ENCODE measurements around the gene SH2D2A. TPM values are rescaled to one million over a fixed set of nuclear protein-coding genes. Genes with fewer than 3 reads are reported as not detected.

SH2D2A gene
- total RNA-seq, 2 donors from 2014 or later, result 2.4 to 7.7 TPM

- 93 to 100% methylated on average over 1 of the region's 1 CpG for WGBS, 2 experiments (ENCODE audit: insufficient coverage in 1 of 2, insufficient read length in 1 of 2)
- Histone ChIP-seq H3K36me3 (ENCODE audit: control insufficient read depth, insufficient read depth, low read length) (peaks cover 4% of the 10 kb centered on the region), H3K9ac (ENCODE audit: extremely low read depth, low read length, poor library complexity, severe bottlenecking) (no peak overlapping the region), H3K4me1 (ENCODE audit: control insufficient read depth, insufficient read depth, low read length) (peaks cover 12% of the 10 kb centered on the region), H3K27me3 (ENCODE audit: control insufficient read depth, insufficient read depth, low read length, poor library complexity, severe bottlenecking) (no peaks in the 10 kb centered on the region), H3K4me3 (ENCODE audit: low read length) (no peak overlapping the region), H3K27ac (ENCODE audit: low read depth, low read length) (no peak overlapping the region), H3K9me3 (ENCODE audit: control insufficient read depth, low read length) (no peaks in the 10 kb centered on the region)
- H3K9me3 Mint-ChIP-seq, result no peaks in the 10 kb centered on the region
- no peak for TF ChIP-seq CTCF (conservative IDR thresholded peaks at IDR 0.05)
- H3K27me3 Mint-ChIP-seq (ENCODE audit: insufficient read depth), result no peaks in the 10 kb centered on the region
- H3K27ac Mint-ChIP-seq, result no peak overlapping the region
- H3K4me1 Mint-ChIP-seq, result peaks cover 12% of the 10 kb centered on the region
- no peaks in the 10 kb centered on the region for H3K36me3 Mint-ChIP-seq (ENCODE audit: low read depth)
- DNase-seq, result no peak
- H3K4me3 Mint-ChIP-seq, result no peak overlapping the region
Observed at GRCh38 chr1:156756355-156756754, 60.3 kb downstream of the SH2D2A start.

Other genes with a start within 250 kb of the SH2D2A start
- gene IQGAP3, start 244.3 kb downstream of the SH2D2A start, total RNA-seq, result 10 to 100 TPM; 28.6 to 36.9 TPM
- not detected for gene TTC24, start 237.1 kb downstream of the SH2D2A start, total RNA-seq
- 100 to 1,000 TPM in 1 of 2 donors, 10 to 100 TPM in 1; 96.0 to 129 TPM for gene NAXE, start 225.1 kb downstream of the SH2D2A start, total RNA-seq
- gene GPATCH4, start 215.4 kb downstream of the SH2D2A start, total RNA-seq, result 10 to 100 TPM; 23.0 to 34.4 TPM
- gene HAPLN2, start 197.4 kb downstream of the SH2D2A start, total RNA-seq, result 1 to 10 TPM in 1 of 2 donors, under 1 TPM in 1; 0.42 to 2.8 TPM
- gene BCAN, start 174.7 kb downstream of the SH2D2A start, total RNA-seq, result under 1 TPM in 1 of 2 donors, not detected in 1; 0.31 TPM
- gene NES, start 139.4 kb downstream of the SH2D2A start, total RNA-seq, result 100 to 1,000 TPM in 1 of 2 donors, 10 to 100 TPM in 1; 65.8 to 103 TPM
- gene CRABP2, start 111.3 kb downstream of the SH2D2A start, total RNA-seq, result 100 to 1,000 TPM; 243 to 780 TPM
- gene METTL25B, start 88.4 kb downstream of the SH2D2A start, total RNA-seq, result 10 to 100 TPM; 25.9 to 35.5 TPM
- 10 to 100 TPM; 37.2 to 39.9 TPM for gene ISG20L2, start 88.1 kb downstream of the SH2D2A start, total RNA-seq
- 10 to 100 TPM; 32.2 to 35.5 TPM for gene MRPL24, start 75.8 kb downstream of the SH2D2A start, total RNA-seq
- 100 to 1,000 TPM; 493 to 495 TPM for gene HDGF, start 65.2 kb downstream of the SH2D2A start, total RNA-seq
- gene PRCC, start 49.3 kb downstream of the SH2D2A start, total RNA-seq, result 100 to 1,000 TPM; 108 to 111 TPM
- under 1 TPM; 0.07 to 0.09 TPM for gene INSRR, start 42.3 kb upstream of the SH2D2A start, total RNA-seq
- gene NTRK1, start 44.0 kb upstream of the SH2D2A start, total RNA-seq, result under 1 TPM; 0.44 to 0.82 TPM
- under 1 TPM; 0.29 to 0.53 TPM for gene PEAR1, start 76.9 kb upstream of the SH2D2A start, total RNA-seq
- not detected for gene LRRC71, start 103.8 kb upstream of the SH2D2A start, total RNA-seq
- gene ARHGEF11, start 228.9 kb upstream of the SH2D2A start, total RNA-seq, result 10 to 100 TPM; 54.2 to 56.5 TPM

Measured in endodermal cell (in vitro differentiated cells).